Loucy (cell line): ENCODE results near the gene RHOA.

ENCODE experiments used
- CTCF ChIP-seq: fragments of 200-600 bp; sonication (generic); conservative IDR thresholded peaks from 2 replicates; pipeline ENCODE4 v1.5.1; 2014; ENCODE audit warnings: mild to moderate bottlenecking, antibody characterized with exemption, low read length
- EZH2phosphoT487 ChIP-seq: fragments of 200-600 bp; IDR thresholded peaks from 2 replicates; pipeline ENCODE4 v1.6.1; 2018; ENCODE audit warnings: antibody characterized with exemption, mild to moderate bottlenecking, moderate library complexity, borderline replicate concordance

GRCh38 chr3:49414753-49415152 lies 3.0 kb upstream of the RHOA start:
- TF ChIP-seq CTCF (no peak), EZH2phosphoT487 (no peak)
